DOHH2 (cell line): Measurements from ENCODE around the gene DNAH2.

ENCODE experiments used
- H3F3A ChIP-seq: fragments of 200-600 bp; sonication (generic), shearing (Covaris generic); 2 replicates; pipeline ENCODE4 v1.6.0; 2016; ENCODE audit warnings: antibody characterized with exemption, mild to moderate bottlenecking; ENCODE audit not compliant: control insufficient read depth, insufficient read depth
- H3K27ac ChIP-seq: fragments of 200-600 bp; sonication (generic); 2 replicates; pipeline ENCODE4 v1.5.1; 2014; ENCODE audit warnings: low read depth, mild to moderate bottlenecking, low read length, moderate library complexity
- H3K27me3 ChIP-seq: fragments of 200-600 bp; sonication (generic); 2 replicates; pipeline ENCODE4 v1.6.1; 2014; ENCODE audit warnings: mild to moderate bottlenecking, low read length, mixed read lengths; ENCODE audit not compliant: control insufficient read depth
- H3K36me3 ChIP-seq: fragments of 200-600 bp; sonication (generic); 2 replicates; pipeline ENCODE4 v1.6.1; 2014; ENCODE audit warnings: mild to moderate bottlenecking, low read length, moderate library complexity, mixed read lengths; ENCODE audit not compliant: control insufficient read depth
- H3K4me1 ChIP-seq: fragments of 200-600 bp; sonication (generic); 2 replicates; pipeline ENCODE4 v1.6.1; 2014; ENCODE audit warnings: mild to moderate bottlenecking, low read length, mixed read lengths; ENCODE audit not compliant: control insufficient read depth
- H3K4me2 ChIP-seq: fragments of 200-600 bp; sonication (generic); 2 replicates; pipeline ENCODE4 v1.6.0; 2014; ENCODE audit warnings: mild to moderate bottlenecking, low read length, moderate library complexity
- H3K4me3 ChIP-seq: fragments of 200-600 bp; sonication (generic); 2 replicates; pipeline ENCODE4 v1.5.1; 2014; ENCODE audit warnings: mild to moderate bottlenecking, low read length, mixed read lengths
- H3K79me2 ChIP-seq: fragments of 200-600 bp; sonication (generic); 2 replicates; pipeline ENCODE4 v1.6.1; 2014; ENCODE audit warnings: mild to moderate bottlenecking, low read length, mixed read lengths; ENCODE audit not compliant: control insufficient read depth
- H3K9me2 ChIP-seq: fragments of 200-600 bp; sonication (generic); replicated peaks from 2 replicates; pipeline ENCODE4 v1.6.1; 2014; ENCODE audit warnings: mild to moderate bottlenecking, low read length, mixed read lengths; ENCODE audit not compliant: control insufficient read depth
- H3K9me3 ChIP-seq: fragments of 200-600 bp; sonication (generic); 2 replicates; pipeline ENCODE4 v1.6.1; 2014; ENCODE audit warnings: antibody characterized with exemption, low read length, mixed read lengths; ENCODE audit not compliant: control insufficient read depth, insufficient read depth
- H4K20me1 ChIP-seq: fragments of 200-600 bp; sonication (generic); 2 replicates; pipeline ENCODE4 v1.6.0; 2014; ENCODE audit warnings: low read depth, mild to moderate bottlenecking, antibody characterized with exemption, low read length, moderate library complexity; ENCODE audit not compliant: control insufficient read depth, insufficient read depth
- CTCF ChIP-seq: fragments of 200-600 bp; sonication (generic); IDR thresholded peaks from one replicate; pipeline ENCODE4 v1.5.1; 2014; ENCODE audit warnings: antibody characterized with exemption, mild to moderate bottlenecking, low read depth, low read length; ENCODE audit not compliant: poor library complexity, severe bottlenecking
- EZH2phosphoT487 ChIP-seq: fragments of 200-600 bp; sonication (generic); IDR thresholded peaks from 2 replicates; pipeline ENCODE4 v1.6.1; 2017; ENCODE audit warnings: borderline replicate concordance, mild to moderate bottlenecking, antibody characterized with exemption, low read length, moderate library complexity, mixed read lengths

Gene DNAH2

DNA sequence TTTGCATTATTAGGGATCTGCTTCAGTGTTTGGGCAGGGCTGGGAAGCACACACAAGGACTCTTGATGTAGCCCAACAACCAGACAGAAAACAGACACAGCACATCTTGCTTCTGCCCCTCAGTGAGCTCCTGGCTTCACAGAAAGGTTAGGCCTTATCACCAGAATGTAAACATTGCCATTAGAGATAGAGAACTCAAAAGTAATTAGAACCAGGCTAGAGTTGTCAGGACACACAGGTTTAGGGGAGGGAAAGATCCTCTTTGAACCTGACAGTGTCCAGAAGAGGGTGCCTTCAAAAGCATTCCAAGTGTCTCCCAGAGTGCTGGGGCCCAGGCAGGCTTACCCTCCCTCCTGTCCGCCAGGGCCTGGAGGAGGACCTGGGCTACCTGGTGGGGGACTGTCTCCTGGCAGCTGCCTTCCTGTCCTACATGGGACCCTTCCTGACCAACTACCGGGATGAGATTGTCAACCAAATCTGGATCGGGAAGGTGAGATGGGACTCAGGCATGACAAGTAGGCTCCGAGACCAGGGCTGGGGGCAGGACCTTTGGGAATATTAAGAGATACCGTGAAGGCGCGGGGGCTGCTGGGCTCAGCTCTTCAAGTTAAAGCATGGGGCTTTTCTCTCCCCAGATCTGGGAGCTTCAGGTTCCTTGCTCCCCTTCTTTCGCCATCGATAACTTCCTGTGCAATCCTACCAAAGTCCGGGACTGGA lies 99.5 kb downstream of the DNAH2 start:
- no peaks in the 10 kb centered on the region for H3K79me2 ChIP-seq
- H3K4me2 ChIP-seq, result no peak overlapping the region
- H3F3A ChIP-seq, result no peaks in the 10 kb centered on the region
- peaks cover 9% of the 10 kb centered on the region; the same call in 1 of the 2 replicates for H3K27me3 ChIP-seq
- no peaks in the 10 kb centered on the region for H3K9me3 ChIP-seq
- no peak overlapping the region for H3K4me3 ChIP-seq
- TF ChIP-seq EZH2phosphoT487, result no peak
- no peak for TF ChIP-seq CTCF
- no peaks in the 10 kb centered on the region for H3K36me3 ChIP-seq
- no peaks in the 10 kb centered on the region for H3K4me1 ChIP-seq
- no peaks in the 10 kb centered on the region for H4K20me1 ChIP-seq
- no peaks in the 10 kb centered on the region for H3K9me2 ChIP-seq
- no peak overlapping the region for H3K27ac ChIP-seq

DNA sequence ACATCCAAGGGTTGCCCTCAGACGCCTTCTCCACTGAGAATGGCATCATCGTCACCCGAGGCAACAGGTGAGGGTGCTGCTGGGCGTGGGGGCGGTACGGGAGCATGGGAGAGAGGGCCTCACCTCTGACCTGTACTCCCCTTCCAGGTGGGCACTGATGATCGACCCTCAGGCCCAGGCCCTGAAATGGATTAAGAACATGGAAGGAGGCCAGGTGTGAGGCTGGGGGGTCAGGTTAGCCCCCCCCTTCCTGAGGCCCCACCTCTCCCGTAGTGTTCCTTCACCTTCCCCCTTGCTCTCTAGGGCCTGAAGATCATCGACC lies 100.1 kb downstream of the DNAH2 start:
- no peak for TF ChIP-seq CTCF
- no peak for TF ChIP-seq EZH2phosphoT487
- no peak overlapping the region for H3K4me2 ChIP-seq
- no peaks in the 10 kb centered on the region for H3K9me2 ChIP-seq
- no peaks in the 10 kb centered on the region for H4K20me1 ChIP-seq
- H3K9me3 ChIP-seq, result no peaks in the 10 kb centered on the region
- H3K27ac ChIP-seq, result no peak overlapping the region
- H3K36me3 ChIP-seq, result no peaks in the 10 kb centered on the region
- H3K27me3 ChIP-seq, result peaks cover 9% of the 10 kb centered on the region; the same call in 1 of the 2 replicates
- H3K79me2 ChIP-seq, result no peaks in the 10 kb centered on the region
- H3K4me1 ChIP-seq, result no peaks in the 10 kb centered on the region
- H3F3A ChIP-seq, result no peaks in the 10 kb centered on the region
- H3K4me3 ChIP-seq, result no peak overlapping the region

GRCh38 chr17:7818026-7818425 lies 100.5 kb downstream of the DNAH2 start:
- Histone ChIP-seq H3K4me1 (no peaks in the 10 kb centered on the region; the same call in 1 of the 2 replicates), H3K9me3 (no peaks in the 10 kb centered on the region), H3K79me2 (no peaks in the 10 kb centered on the region), H3K4me3 (no peak overlapping the region), H3K9me2 (no peaks in the 10 kb centered on the region), H3K36me3 (no peaks in the 10 kb centered on the region), H3K27ac (no peak overlapping the region), H3F3A (no peaks in the 10 kb centered on the region), H3K4me2 (no peak overlapping the region), H4K20me1 (no peaks in the 10 kb centered on the region), H3K27me3 (peaks cover 9% of the 10 kb centered on the region; the same call in 1 of the 2 replicates)
- TF ChIP-seq CTCF, result no peak
- TF ChIP-seq EZH2phosphoT487, result no peak
